ENCODE results near the gene ACBD4.

DNA sequence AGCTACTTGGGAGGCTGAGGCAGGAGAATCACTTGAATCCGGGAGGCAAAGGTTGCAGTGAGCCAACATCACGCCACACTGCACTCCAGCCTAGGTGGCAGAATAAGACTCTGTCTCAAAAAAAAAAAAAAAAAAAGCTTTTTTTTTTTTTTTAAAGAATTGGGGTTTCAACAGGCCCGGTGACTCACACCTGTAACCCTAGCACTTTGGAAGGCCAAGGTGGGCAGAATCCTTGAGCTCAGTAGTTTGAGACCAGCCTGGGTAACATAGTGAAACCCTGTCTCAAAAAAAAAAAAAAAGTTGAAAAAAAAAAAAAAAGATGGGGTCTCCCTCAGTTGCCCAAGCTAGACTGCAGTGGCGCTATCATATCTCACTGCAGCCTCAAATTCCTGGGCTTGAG is 19.5 kb downstream of the ACBD4 start:
- TF ChIP-seq, protein P1, sequence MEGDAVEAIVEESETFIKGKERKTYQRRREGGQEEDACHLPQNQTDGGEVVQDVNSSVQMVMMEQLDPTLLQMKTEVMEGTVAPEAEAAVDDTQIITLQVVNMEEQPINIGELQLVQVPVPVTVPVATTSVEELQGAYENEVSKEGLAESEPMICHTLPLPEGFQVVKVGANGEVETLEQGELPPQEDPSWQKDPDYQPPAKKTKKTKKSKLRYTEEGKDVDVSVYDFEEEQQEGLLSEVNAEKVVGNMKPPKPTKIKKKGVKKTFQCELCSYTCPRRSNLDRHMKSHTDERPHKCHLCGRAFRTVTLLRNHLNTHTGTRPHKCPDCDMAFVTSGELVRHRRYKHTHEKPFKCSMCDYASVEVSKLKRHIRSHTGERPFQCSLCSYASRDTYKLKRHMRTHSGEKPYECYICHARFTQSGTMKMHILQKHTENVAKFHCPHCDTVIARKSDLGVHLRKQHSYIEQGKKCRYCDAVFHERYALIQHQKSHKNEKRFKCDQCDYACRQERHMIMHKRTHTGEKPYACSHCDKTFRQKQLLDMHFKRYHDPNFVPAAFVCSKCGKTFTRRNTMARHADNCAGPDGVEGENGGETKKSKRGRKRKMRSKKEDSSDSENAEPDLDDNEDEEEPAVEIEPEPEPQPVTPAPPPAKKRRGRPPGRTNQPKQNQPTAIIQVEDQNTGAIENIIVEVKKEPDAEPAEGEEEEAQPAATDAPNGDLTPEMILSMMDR (conservative IDR thresholded peaks at IDR 0.05; ENCODE audit: low read depth, low read length) = no peak
- no peak for TF ChIP-seq EZH2 (IDR thresholded peaks at IDR 0.05; ENCODE audit: borderline replicate concordance, low read depth, low read length, poor library complexity, severe bottlenecking)
